Measurements from ENCODE around the gene ADARB2. TPM values are rescaled to one million over a fixed set of nuclear protein-coding genes. Genes with fewer than 3 reads are reported as not detected.

The ADARB2 gene
- total RNA-seq, 3 donors from 2014 or later (not counting 1 experiment from before 2014, with no cell fraction given), result 0.27 to 0.78 (median 0.40) TPM

DNA sequence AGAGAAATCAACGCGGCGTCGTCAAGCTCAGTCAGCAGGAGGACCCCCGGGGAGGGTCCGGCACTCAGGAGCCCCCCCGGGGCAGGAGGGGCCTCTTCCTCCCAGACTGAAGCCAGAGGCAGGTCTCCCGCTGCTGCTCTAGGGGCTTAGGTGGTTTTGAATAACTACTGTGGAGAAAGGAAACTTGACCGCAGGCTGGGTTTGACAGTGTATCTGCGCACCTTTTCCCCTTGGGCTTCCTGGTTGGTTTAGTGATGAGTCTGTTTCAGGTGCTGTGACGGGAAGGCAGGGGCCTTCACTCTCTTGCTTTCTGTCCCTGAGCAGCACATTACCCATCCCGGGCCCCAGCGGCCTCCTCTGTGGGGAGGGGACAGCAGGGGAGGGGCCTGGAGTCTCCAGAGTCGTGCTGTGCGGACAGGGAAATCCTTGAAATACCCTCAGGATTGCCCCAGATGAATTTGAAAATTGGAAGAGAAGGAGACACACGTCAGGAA is 262.2 kb downstream of the ADARB2 start:
- Mint-ChIP-seq H3K4me3 (no peak overlapping the region), H3K9me3 (no peaks in the 10 kb centered on the region), H3K27ac (no peak overlapping the region), H3K27me3 (ENCODE audit: low read depth in 2 of 2) (peaks cover 0 to 3% of the 10 kb centered on the region in 2 donors), H3K36me3 (no peaks in the 10 kb centered on the region), H3K4me1 (no peaks in the 10 kb centered on the region)
- no peak overlapping the region for H3K4me3 ChIP-seq (ENCODE audit: low read length)
- H3K9me3 ChIP-seq (ENCODE audit: control insufficient read depth, insufficient read depth, low read length), result no peaks in the 10 kb centered on the region
- intact Hi-C loops (cut with micrococcal nuclease), result no loop called here
- TF ChIP-seq, protein P1, sequence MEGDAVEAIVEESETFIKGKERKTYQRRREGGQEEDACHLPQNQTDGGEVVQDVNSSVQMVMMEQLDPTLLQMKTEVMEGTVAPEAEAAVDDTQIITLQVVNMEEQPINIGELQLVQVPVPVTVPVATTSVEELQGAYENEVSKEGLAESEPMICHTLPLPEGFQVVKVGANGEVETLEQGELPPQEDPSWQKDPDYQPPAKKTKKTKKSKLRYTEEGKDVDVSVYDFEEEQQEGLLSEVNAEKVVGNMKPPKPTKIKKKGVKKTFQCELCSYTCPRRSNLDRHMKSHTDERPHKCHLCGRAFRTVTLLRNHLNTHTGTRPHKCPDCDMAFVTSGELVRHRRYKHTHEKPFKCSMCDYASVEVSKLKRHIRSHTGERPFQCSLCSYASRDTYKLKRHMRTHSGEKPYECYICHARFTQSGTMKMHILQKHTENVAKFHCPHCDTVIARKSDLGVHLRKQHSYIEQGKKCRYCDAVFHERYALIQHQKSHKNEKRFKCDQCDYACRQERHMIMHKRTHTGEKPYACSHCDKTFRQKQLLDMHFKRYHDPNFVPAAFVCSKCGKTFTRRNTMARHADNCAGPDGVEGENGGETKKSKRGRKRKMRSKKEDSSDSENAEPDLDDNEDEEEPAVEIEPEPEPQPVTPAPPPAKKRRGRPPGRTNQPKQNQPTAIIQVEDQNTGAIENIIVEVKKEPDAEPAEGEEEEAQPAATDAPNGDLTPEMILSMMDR (IDR thresholded peaks at IDR 0.05), result no peak
- H3K4me1 ChIP-seq (ENCODE audit: control insufficient read depth, insufficient read depth, low read length), result no peaks in the 10 kb centered on the region
- H3K27ac ChIP-seq (ENCODE audit: low read length), result no peak overlapping the region
- no peaks in the 10 kb centered on the region for H3K27me3 ChIP-seq (ENCODE audit: control insufficient read depth, insufficient read depth, low read length)
- 49% methylated on average over 15 of the region's 16 CpGs for WGBS (ENCODE audit: insufficient coverage)
- H3K36me3 ChIP-seq (ENCODE audit: control insufficient read depth, insufficient read depth, low read length), result no peaks in the 10 kb centered on the region
- no peak for ATAC-seq
- no peak for DNase-seq

DNA sequence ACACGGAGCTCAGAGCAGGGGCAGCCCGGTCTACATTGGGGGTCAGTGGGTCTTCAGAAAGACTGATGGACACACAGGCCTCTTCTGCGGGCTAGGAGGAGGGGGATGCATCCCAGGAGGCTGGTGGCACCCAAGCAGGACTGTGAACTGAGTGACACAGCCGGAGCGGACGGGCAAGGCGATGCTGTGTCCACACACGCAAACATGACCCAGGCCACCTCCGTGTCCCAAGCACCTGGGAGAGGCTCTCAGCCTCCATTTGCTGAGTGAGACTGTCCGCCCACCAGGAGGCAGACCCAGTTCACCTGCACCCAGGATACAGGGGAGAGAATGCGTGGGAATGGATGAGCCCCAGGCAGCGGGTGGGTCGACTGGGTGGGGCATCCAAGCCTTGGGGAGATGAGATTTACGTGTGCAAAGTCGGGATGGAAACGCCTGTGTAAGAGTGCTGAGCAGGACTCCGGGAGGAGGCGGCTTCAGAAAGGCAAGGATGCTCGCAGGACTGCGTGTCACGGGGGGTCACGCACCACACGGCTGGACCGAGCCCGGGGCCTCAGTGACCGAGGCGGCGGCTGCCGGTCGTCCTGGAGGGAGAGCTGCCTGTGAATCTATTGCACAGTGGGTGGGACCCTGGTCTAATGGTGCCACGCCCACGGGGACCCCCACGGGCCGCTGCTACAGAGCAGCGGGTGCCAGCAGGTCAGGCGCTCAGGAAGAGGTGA is 262.8 kb downstream of the ADARB2 start:
- 85% methylated on average over 36 of the region's 36 CpGs for WGBS (ENCODE audit: insufficient coverage)
- Histone ChIP-seq H3K27me3 (ENCODE audit: control insufficient read depth, insufficient read depth, low read length) (no peaks in the 10 kb centered on the region), H3K27ac (ENCODE audit: low read length) (no peak overlapping the region), H3K4me3 (ENCODE audit: low read length) (no peak overlapping the region), H3K9me3 (ENCODE audit: control insufficient read depth, insufficient read depth, low read length) (no peaks in the 10 kb centered on the region), H3K4me1 (ENCODE audit: control insufficient read depth, insufficient read depth, low read length) (no peaks in the 10 kb centered on the region), H3K36me3 (ENCODE audit: control insufficient read depth, insufficient read depth, low read length) (no peaks in the 10 kb centered on the region)
- TF ChIP-seq, protein P1 (IDR thresholded peaks at IDR 0.05), result no peak
- no peak for DNase-seq
- H3K36me3 Mint-ChIP-seq, result no peaks in the 10 kb centered on the region
- H3K27me3 Mint-ChIP-seq (ENCODE audit: low read depth in 2 of 2), result no peaks in the 10 kb centered on the region
- H3K27ac Mint-ChIP-seq, result no peak overlapping the region
- no peak for ATAC-seq
- intact Hi-C loops (cut with micrococcal nuclease), result no loop called here
- no peaks in the 10 kb centered on the region for H3K9me3 Mint-ChIP-seq
- H3K4me3 Mint-ChIP-seq, result no peak overlapping the region
- no peaks in the 10 kb centered on the region for H3K4me1 Mint-ChIP-seq

DNA sequence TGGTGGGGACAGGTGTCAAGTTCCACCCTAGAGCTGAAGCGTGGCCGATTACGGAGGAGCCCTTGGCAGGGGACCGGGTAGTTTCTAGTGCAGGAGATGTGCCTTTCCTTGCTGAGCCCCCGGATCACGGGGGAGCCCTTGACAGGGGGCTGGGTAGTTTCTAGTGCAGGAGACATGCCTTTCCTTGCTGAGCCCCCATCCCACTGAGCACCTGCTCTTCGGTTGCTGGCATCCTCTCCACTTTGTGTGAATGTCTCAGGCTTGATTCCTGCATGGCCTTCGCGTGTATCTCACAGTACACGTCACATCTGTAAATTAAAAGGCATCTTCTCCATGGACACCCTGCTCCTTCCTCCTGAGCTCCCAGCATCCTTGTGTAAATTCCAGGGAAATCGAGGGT is 263.5 kb downstream of the ADARB2 start:
- 84% methylated on average over 11 of the region's 11 CpGs for WGBS (ENCODE audit: insufficient coverage)
- H3K27me3 Mint-ChIP-seq (ENCODE audit: low read depth in 2 of 2), result peaks cover 0 to 2% of the 10 kb centered on the region in 2 donors
- H3K27me3 ChIP-seq (ENCODE audit: control insufficient read depth, insufficient read depth, low read length), result no peaks in the 10 kb centered on the region
- no peaks in the 10 kb centered on the region for H3K9me3 ChIP-seq (ENCODE audit: control insufficient read depth, insufficient read depth, low read length)
- no peak overlapping the region for H3K4me3 ChIP-seq (ENCODE audit: low read length)
- H3K4me1 Mint-ChIP-seq, result no peaks in the 10 kb centered on the region
- H3K4me1 ChIP-seq (ENCODE audit: control insufficient read depth, insufficient read depth, low read length), result no peaks in the 10 kb centered on the region
- TF ChIP-seq, protein P1 (IDR thresholded peaks at IDR 0.05), result no peak
- ATAC-seq (no peak), DNase-seq (no peak)
- no peak overlapping the region for H3K4me3 Mint-ChIP-seq
- no peak overlapping the region for H3K27ac Mint-ChIP-seq
- intact Hi-C loops (cut with micrococcal nuclease), result no loop called here
- no peaks in the 10 kb centered on the region for H3K9me3 Mint-ChIP-seq
- no peak overlapping the region for H3K27ac ChIP-seq (ENCODE audit: low read length)
- H3K36me3 Mint-ChIP-seq, result no peaks in the 10 kb centered on the region
- H3K36me3 ChIP-seq (ENCODE audit: control insufficient read depth, insufficient read depth, low read length), result no peaks in the 10 kb centered on the region
